CD4-positive, alpha-beta memory T cell (primary cell): ENCODE results near the gene GGN. TPM values are rescaled to one million over a fixed set of nuclear protein-coding genes. Genes with fewer than 3 reads are reported as not detected.

Source experiments
- CTCF ChIA-PET: fragments of 350-600 bp; sonication (Branson Sonifier 250); formaldehyde crosslinking; loops from one replicate; lab custom pipeline; 2021; ENCODE audit warnings: inconsistent platforms; ENCODE audit not compliant: partially characterized antibody; lab: Charles Lee
- POLR2A ChIA-PET: fragments of 350-600 bp; sonication (Branson Sonifier 250); formaldehyde crosslinking; loops from one replicate; lab custom pipeline; 2021; ENCODE audit not compliant: partially characterized antibody; lab: Charles Lee
- DNase-seq, 5 donors: peaks; one replicate each; pipeline versions ENCODE4 v3.0.0 to v3.0.0-alpha.2; 2020 to 2022; ENCODE audit warnings: mixed read lengths in 1 of 5
- H3K27ac ChIP-seq: one replicate; pipeline ENCODE4 v1.7.0; 2013; ENCODE audit warnings: low read depth, low read length
- H3K27me3 ChIP-seq: 2 replicates; pipeline ENCODE4 v1.7.0; 2013; ENCODE audit warnings: mild to moderate bottlenecking, low read length, moderate library complexity; ENCODE audit not compliant: insufficient read depth
- H3K36me3 ChIP-seq: 2 replicates; pipeline ENCODE4 v1.7.0; 2013; ENCODE audit warnings: mild to moderate bottlenecking, low read length, moderate library complexity; ENCODE audit not compliant: insufficient read depth
- H3K4me1 ChIP-seq: 2 replicates; pipeline ENCODE4 v1.7.0; 2013; ENCODE audit warnings: mild to moderate bottlenecking, low read length, moderate library complexity; ENCODE audit not compliant: insufficient read depth
- H3K4me3 ChIP-seq, 2 donors: one replicate each; pipeline ENCODE4 v1.7.0; 2013; ENCODE audit warnings: low read length in 2 of 2, mild to moderate bottlenecking in 1 of 2
- H3K9me3 ChIP-seq, 2 donors: one replicate each; pipeline ENCODE4 v1.7.0; 2013; ENCODE audit warnings: low read length in 2 of 2, control low read depth in 1 of 2; ENCODE audit not compliant: control insufficient read depth in 1 of 2
- H3K27ac Mint-ChIP-seq, 7 donors: one replicate each; pipeline ENCODE4 v1.8.0; 2020 to 2021; ENCODE audit warnings: mixed read lengths in 7 of 7, mild to moderate bottlenecking in 6 of 7, inconsistent platforms in 3 of 7, moderate library complexity in 3 of 7
- H3K27me3 Mint-ChIP-seq, 2 donors: one replicate each; pipeline ENCODE4 v1.8.0; 2020 to 2021; ENCODE audit warnings: mixed read lengths in 2 of 2
- H3K36me3 Mint-ChIP-seq, 2 donors: one replicate each; pipeline ENCODE4 v1.8.0; 2020 to 2021; ENCODE audit warnings: mixed read lengths in 2 of 2, inconsistent platforms in 1 of 2, mild to moderate bottlenecking in 1 of 2
- H3K4me1 Mint-ChIP-seq, 4 donors: one replicate each; pipeline ENCODE4 v1.8.0; 2020 to 2021; ENCODE audit warnings: mixed read lengths in 4 of 4, mild to moderate bottlenecking in 1 of 4
- H3K4me3 Mint-ChIP-seq, 8 donors: one replicate each; pipeline ENCODE4 v1.8.0; 2020 to 2021; ENCODE audit warnings: mixed read lengths in 8 of 8, mild to moderate bottlenecking in 7 of 8, moderate library complexity in 6 of 8, inconsistent platforms in 3 of 8
- H3K9me3 Mint-ChIP-seq, 8 donors: one replicate each; pipeline ENCODE4 v1.8.0; 2020 to 2021; ENCODE audit warnings: mixed read lengths in 8 of 8, mild to moderate bottlenecking in 5 of 8, inconsistent platforms in 3 of 8, moderate library complexity in 1 of 8
- intact Hi-C: fragments of 100-400 bp; cut with micrococcal nuclease; formaldehyde crosslinking; loops from one replicate; pipeline ENCODE4 v1.15.1; 2023
- polyA plus RNA-seq, 2 donors: library from polyadenylated mRNA; unstranded; fragments of 300-500 nt; fragmentation: Illumina TruSeq; gene quantifications; one replicate each; pipeline ENCODE4 v1.2.3, GENCODE V29; 2021
- total RNA-seq, 2 experiments: library from RNA; stranded (reverse); gene quantifications; one replicate each; pipeline ENCODE4 v1.2.3, GENCODE V29; 2021

Gene GGN
- total and polyA plus RNA-seq, 4 experiments from 2014 or later, result 0.15 TPM; not detected in 3

DNA sequence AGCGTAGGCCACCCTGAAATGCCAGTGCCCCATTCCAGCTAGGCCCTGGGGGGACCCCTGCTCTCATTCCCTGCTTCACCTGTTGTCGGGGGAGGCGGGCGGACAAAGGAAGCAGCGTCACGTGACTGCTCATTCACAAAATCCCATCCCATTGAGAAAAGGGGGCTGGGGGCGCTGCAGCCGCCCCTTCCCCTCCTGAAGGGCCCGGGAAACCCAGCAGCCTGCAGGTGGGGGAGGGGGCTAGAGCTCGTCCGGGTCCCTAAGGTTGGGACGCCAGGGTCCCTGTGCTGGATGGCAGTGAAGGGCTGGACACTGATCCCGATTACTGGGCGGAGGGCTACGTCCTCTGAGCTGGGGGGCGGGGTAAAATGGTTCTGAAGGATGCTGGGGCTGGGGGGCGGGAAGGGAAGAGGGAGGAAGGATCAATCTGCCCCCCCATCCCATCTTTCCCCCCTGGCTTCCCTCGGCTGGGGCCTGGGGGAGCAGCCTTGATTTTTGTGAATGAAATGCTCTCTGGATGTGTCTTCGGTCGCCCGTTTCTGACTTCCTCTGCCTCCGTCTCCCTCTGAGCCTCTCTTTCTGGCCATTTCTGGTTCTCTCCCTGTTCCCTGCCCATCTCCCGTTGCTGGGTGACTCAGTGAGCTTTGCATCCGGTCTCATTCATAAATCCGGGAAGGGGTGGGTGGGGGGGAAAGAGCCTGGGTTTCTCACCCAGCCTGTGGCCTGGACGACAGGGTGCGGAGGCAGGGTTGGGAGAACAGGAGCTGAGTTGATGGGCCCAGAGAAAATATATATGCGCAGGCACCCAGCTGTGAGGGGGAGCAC is 1.5 kb upstream of the GGN start:
- Histone ChIP-seq H3K27ac (peak overlapping the region; percentile 21), H3K27me3 (no peaks in the 10 kb centered on the region), H3K9me3 (no peaks in the 10 kb centered on the region), H3K4me1 (peaks cover 33% of the 10 kb centered on the region), H3K4me3 (peak overlapping the region in 1 of 2 donors; percentile 41), H3K36me3 (no peaks in the 10 kb centered on the region)
- no peaks in the 10 kb centered on the region for H3K9me3 Mint-ChIP-seq
- peaks cover 0 to 9% of the 10 kb centered on the region in 2 donors for H3K27me3 Mint-ChIP-seq
- peak overlapping the region; percentile 59 to 83 (median 68) for H3K4me3 Mint-ChIP-seq
- intact Hi-C loops, result no loop called here
- H3K27ac Mint-ChIP-seq, result peak overlapping the region in 6 of 7 donors; percentile 25 to 66 (median 50)
- DNase-seq, result peak in 1 of 5 donors; percentile 36
- peaks cover 14 to 49% (median 22%) of the 10 kb centered on the region in 4 donors for H3K4me1 Mint-ChIP-seq
- POLR2A ChIA-PET, result interaction anchor here (3.1 to 4.3 kb wide), 2 partner anchors 13 kb away, joined by 31 to 78 read pairs; partner anchors contain the start of genes FAM98C and PSMD8
- CTCF ChIA-PET, result interaction anchor here (1.1 to 2.3 kb wide), 3 partner anchors 14 to 15 kb away, joined by 7 to 16 read pairs (median 9); partner anchors contain the start of genes FAM98C and PSMD8
- H3K36me3 Mint-ChIP-seq, result peaks cover 0 to 5% of the 10 kb centered on the region in 2 donors

GRCh38 chr19:38388349-38389100 is 691 bp upstream of the GGN start, which contains the start of gene SPRED3:
SPRED3 (plus strand) TSS chr19:38388697; CDS start chr19:38390303, 1,606 bp downstream.
- Mint-ChIP-seq H3K4me3 (peak within 1 kb of the TSS; percentile 89 to 98 (median 94)), H3K27ac (peak within 1 kb of the TSS; percentile 80 to 99 (median 95)), H3K27me3 (peaks cover 0 to 11% of the 10 kb centered on the region in 2 donors), H3K4me1 (peaks cover 12 to 42% (median 17%) of the 10 kb centered on the region in 4 donors), H3K36me3 (peaks cover 0 to 10% of the 10 kb centered on the region in 2 donors), H3K9me3 (no peaks in the 10 kb centered on the region)
- intact Hi-C loops, result loop anchor here (1.0 kb wide), 2 partner anchors 14 to 15 kb away; partner anchors contain the start of genes FAM98C and PSMD8
- peak within 1 kb of the TSS; percentile 65 to 70 for H3K4me3 ChIP-seq
- peak within 1 kb of the TSS; percentile 21 for H3K27ac ChIP-seq
- ChIA-PET CTCF (interaction anchor here (1.9 to 2.3 kb wide), 3 partner anchors 12 to 14 kb away, joined by 9 to 16 read pairs (median 9); partner anchors contain the start of genes FAM98C and PSMD8), POLR2A (interaction anchor here (1.5 to 4.3 kb wide), 7 partner anchors 8 to 347 kb away, joined by 5 to 78 read pairs (median 7); partner anchors contain the start of genes EIF3K, FAM98C and PSMD8)
- H3K9me3 ChIP-seq, result no peaks in the 10 kb centered on the region
- H3K4me1 ChIP-seq, result peaks cover 31% of the 10 kb centered on the region
- no peaks in the 10 kb centered on the region for H3K27me3 ChIP-seq
- DNase-seq, result no peak
- peaks cover 6% of the 10 kb centered on the region for H3K36me3 ChIP-seq

DNA sequence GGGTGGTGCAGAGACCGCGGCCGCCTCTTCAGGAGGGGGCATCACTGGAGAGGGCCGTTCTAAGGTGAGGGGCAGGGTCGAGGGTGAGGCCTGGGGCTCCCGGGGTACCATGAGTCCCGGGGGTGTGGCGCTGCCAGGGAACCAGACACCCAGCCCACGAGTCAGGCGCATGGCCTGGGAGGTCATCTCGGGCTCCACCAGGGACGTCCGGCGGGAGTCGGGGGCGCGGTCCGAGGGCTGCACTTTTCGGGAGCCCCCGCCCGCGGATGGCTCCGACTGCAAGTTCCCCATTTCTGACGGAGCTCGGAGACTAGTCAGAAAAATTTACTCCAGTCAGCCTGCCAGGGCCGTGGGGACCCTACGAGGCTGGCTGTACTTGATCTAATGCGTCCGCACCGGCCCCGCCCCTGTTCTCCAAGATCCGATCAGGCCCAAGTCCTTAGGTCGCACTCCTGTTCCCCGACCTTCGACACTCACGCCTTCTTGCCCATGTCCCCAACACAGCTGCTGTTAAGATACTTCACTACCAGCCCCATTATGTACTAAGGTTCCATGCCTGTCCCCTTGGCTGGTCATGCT is 774 bp downstream of the GGN start:
- H3K4me1 Mint-ChIP-seq, result peaks cover 12 to 45% (median 18%) of the 10 kb centered on the region in 4 donors
- peaks cover 9 to 23% of the 10 kb centered on the region in 2 donors for H3K36me3 Mint-ChIP-seq
- ChIA-PET POLR2A (interaction anchor here (0.7 to 4.3 kb wide), 9 partner anchors 9 to 348 kb away, joined by 3 to 78 read pairs (median 5); partner anchors contain the start of genes CATSPERG, EIF3K, FAM98C and PSMD8), CTCF (interaction anchor here (1.0 to 2.3 kb wide), 4 partner anchors 10 to 52 kb away, joined by 3 to 16 read pairs (median 9); partner anchors contain the start of genes FAM98C and PSMD8)
- no peak for DNase-seq
- intact Hi-C loops, result loop anchor here (1.0 kb wide), 1 partner anchor 51 kb away; no protein-coding TSS in a partner anchor
- H3K4me1 ChIP-seq, result peaks cover 31% of the 10 kb centered on the region
- H3K27me3 ChIP-seq, result no peaks in the 10 kb centered on the region
- no peaks in the 10 kb centered on the region for H3K9me3 Mint-ChIP-seq
- no peaks in the 10 kb centered on the region for H3K9me3 ChIP-seq
- peak overlapping the region in 1 of 2 donors; percentile 70 for H3K4me3 ChIP-seq
- H3K27me3 Mint-ChIP-seq, result peaks cover 0 to 11% of the 10 kb centered on the region in 2 donors
- H3K36me3 ChIP-seq, result peaks cover 19% of the 10 kb centered on the region
- no peak overlapping the region for H3K27ac ChIP-seq
- H3K4me3 Mint-ChIP-seq, result peak overlapping the region; percentile 87 to 98 (median 92)
- H3K27ac Mint-ChIP-seq, result peak overlapping the region; percentile 75 to 90 (median 82)

DNA sequence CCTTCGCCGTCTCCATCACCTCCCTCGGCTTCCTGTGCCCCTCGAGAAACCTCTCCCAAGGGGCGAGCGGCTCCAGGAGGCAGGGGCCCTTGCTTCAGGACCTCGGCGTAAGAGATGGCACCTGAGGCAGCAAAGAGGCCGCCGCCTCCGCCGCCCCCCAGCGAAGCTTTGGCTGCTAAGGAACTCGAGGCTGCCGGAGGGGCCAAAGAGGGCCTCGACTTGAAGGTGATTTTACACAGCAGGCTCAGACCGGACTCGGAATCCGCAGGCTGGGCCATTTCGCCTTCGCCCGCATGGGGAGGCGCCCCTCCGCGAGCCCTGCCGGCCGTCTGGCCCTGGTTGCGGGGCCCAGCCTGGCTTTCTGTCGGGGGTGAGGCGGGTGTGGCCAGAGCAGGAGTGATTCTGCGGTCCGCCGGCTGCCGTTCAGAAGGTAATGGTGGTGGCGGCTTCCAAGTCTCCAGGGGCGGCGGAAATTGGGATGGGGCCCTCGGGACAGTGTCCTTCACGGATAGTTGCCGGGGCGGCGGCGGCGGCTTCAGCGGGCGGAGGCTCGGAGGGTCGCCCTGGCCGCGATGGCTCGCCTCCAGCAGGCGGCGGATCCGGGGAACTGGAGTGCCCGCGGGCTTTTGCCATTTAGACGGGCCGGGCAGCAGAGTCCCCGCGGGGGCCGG is 1.4 kb downstream of the GGN start:
- peaks cover 0 to 11% of the 10 kb centered on the region in 2 donors for H3K27me3 Mint-ChIP-seq
- Histone ChIP-seq H3K27ac (no peak overlapping the region), H3K4me3 (no peak overlapping the region), H3K4me1 (peaks cover 31% of the 10 kb centered on the region), H3K27me3 (no peaks in the 10 kb centered on the region), H3K9me3 (no peaks in the 10 kb centered on the region), H3K36me3 (peaks cover 25% of the 10 kb centered on the region)
- no peak overlapping the region for H3K4me3 Mint-ChIP-seq
- H3K4me1 Mint-ChIP-seq, result peaks cover 12 to 45% (median 18%) of the 10 kb centered on the region in 4 donors
- peaks cover 15 to 29% of the 10 kb centered on the region in 2 donors for H3K36me3 Mint-ChIP-seq
- intact Hi-C loops, result no loop called here
- CTCF ChIA-PET, result no interaction called here
- POLR2A ChIA-PET, result interaction anchor here (1.8 to 4.3 kb wide), 7 partner anchors 9 to 349 kb away, joined by 5 to 78 read pairs (median 14); partner anchors contain the start of genes EIF3K, FAM98C and PSMD8
- DNase-seq, result peak in 1 of 5 donors; percentile 36
- no peak overlapping the region for H3K27ac Mint-ChIP-seq
- H3K9me3 Mint-ChIP-seq, result no peaks in the 10 kb centered on the region

DNA sequence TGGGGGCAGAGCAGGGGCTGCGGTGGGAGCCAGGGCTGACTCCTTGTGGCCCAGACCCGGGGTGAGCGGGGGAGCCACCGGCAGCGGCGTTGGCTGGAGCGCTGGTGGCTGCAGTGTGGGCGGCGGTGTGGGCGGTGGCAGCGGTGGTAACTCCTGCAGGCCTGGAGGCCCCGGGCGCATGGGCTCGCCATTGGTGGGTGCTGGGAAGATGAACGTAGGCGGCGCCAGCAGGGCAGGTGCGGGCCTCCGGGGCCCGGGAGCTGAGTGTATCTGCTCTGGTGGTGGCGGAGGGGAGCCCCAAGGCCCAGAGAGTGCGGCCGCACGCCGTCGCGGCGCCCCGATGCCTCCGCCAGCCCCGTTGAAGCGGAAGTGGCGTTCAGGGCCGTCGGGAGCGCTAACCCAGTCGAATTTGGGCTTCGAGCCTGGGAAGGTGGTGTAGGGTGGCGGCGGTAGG is 2.0 kb downstream of the GGN start:
- H3K4me1 Mint-ChIP-seq, result peaks cover 12 to 42% (median 18%) of the 10 kb centered on the region in 4 donors
- Histone ChIP-seq H3K9me3 (no peaks in the 10 kb centered on the region), H3K36me3 (peaks cover 32% of the 10 kb centered on the region), H3K4me1 (peaks cover 31% of the 10 kb centered on the region), H3K27ac (no peak overlapping the region), H3K4me3 (no peak overlapping the region), H3K27me3 (no peaks in the 10 kb centered on the region)
- H3K9me3 Mint-ChIP-seq, result no peaks in the 10 kb centered on the region
- no peak overlapping the region for H3K4me3 Mint-ChIP-seq
- POLR2A ChIA-PET, result interaction anchor here (1.8 to 2.6 kb wide), 3 partner anchors 9 to 11 kb away, joined by 7 to 17 read pairs (median 14); partner anchors contain the start of gene PSMD8
- intact Hi-C loops, result no loop called here
- peak in 1 of 5 donors; percentile 27 for DNase-seq
- H3K36me3 Mint-ChIP-seq, result peaks cover 21 to 35% of the 10 kb centered on the region in 2 donors
- H3K27ac Mint-ChIP-seq, result no peak overlapping the region
- peaks cover 0 to 11% of the 10 kb centered on the region in 2 donors for H3K27me3 Mint-ChIP-seq
- CTCF ChIA-PET, result no interaction called here
